Measurements from ENCODE around the gene ANGPTL7.

The ANGPTL7 gene

DNA sequence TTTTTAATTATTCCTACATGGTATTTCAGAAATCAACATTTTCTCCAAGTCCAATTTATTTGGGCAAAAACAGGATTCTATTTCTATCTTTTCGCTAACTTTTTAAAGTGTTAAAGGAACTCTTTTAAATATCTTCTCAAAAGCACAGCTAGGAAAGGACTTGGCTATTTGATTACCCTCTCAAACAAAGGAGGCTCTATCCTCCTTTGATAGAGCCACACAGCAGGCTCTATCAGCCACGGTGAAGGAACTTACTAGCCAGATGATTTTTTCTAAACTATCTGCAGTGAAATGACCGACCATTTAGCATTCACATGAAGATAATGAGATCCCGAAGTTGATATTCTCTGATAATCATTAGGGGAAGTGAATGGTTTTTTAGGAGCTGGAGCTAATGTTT lies 9.1 kb downstream of the ANGPTL7 start:
- DNase-seq (ENCODE audit: low read depth): no peak
- H3K4me3 ChIP-seq (ENCODE audit: low read depth, low read length): no peak overlapping the region
- TF ChIP-seq, protein P1, sequence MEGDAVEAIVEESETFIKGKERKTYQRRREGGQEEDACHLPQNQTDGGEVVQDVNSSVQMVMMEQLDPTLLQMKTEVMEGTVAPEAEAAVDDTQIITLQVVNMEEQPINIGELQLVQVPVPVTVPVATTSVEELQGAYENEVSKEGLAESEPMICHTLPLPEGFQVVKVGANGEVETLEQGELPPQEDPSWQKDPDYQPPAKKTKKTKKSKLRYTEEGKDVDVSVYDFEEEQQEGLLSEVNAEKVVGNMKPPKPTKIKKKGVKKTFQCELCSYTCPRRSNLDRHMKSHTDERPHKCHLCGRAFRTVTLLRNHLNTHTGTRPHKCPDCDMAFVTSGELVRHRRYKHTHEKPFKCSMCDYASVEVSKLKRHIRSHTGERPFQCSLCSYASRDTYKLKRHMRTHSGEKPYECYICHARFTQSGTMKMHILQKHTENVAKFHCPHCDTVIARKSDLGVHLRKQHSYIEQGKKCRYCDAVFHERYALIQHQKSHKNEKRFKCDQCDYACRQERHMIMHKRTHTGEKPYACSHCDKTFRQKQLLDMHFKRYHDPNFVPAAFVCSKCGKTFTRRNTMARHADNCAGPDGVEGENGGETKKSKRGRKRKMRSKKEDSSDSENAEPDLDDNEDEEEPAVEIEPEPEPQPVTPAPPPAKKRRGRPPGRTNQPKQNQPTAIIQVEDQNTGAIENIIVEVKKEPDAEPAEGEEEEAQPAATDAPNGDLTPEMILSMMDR (IDR thresholded peaks at IDR 0.05; ENCODE audit: insufficient read depth, low read depth, low read length, missing control alignments): no peak

DNA sequence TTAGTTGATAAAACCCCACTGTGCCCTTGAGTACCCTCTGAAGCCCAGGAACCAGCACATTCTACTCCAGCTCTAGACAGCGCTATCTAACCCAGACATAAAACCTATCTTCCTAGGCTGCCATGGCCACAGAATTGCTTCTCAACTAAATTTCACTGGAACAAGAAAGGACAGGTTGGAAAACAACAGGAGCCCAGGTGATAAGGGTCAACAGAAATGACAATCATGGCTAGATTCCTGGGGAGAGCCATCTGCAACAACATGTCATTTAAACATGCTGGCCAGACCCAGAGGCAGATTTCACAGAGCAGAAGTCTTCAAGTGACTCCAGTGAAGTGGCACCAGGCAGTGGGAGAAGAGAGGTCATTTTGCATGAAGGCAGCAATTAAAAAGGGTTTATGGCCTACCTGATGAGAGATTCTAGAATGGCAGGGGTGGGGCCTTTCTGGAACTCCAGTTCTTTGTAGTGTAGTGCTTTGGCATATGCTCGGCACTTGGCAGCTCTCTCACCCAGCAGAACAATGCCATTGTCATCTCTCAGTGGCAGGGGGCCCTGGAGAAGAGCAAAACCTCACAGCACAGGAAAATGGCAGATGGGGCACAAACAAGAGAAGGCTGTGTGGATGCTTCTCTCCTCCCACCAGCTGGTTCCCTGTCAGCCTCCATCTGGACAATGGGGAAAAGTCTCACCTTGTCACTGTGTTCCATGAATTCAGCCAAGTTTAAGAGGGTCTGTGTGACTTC lies 9.9 kb downstream of the ANGPTL7 start:
- H3K4me3 ChIP-seq (ENCODE audit: low read depth, low read length): no peak overlapping the region
- TF ChIP-seq, protein P1 (IDR thresholded peaks at IDR 0.05; ENCODE audit: insufficient read depth, low read depth, low read length, missing control alignments): no peak
- DNase-seq (ENCODE audit: low read depth): no peak

DNA sequence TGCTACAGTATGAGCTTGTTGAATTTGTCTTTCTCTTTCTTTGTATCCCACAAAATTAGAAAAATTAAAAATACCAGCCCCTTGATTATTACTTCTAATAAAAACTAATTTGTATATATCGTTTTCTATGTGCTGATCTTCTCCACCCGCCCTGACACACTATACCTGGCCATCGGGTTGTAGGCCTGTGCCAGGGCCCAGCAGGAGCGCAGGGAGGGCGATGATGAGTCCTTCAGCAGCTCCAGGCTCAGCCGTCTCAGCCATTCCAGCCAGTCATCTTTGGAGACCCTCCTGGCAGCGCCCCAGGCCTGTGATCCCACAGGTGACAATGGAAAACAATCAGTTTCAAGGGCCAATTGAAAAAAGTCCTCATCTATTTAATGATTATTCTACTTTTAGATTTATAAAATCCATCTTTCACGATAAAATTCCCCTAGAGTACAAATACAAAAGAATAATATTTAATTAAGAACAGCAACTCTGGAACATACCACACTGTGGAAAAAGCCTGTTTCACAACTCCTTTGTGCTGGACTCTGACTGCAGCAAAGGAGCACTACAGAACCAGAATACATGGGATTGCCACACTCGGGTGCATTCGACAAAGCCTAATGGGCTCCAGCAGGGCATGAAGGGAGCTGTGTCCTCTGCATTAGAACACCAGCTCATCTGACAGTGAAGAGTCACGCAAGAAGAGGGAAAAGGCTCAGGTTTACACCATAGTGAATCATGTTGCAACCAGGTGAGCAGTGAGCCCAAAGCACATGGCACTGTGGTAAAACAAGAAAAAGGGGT lies 15.4 kb downstream of the ANGPTL7 start:
- TF ChIP-seq, protein P1 (IDR thresholded peaks at IDR 0.05; ENCODE audit: insufficient read depth, low read depth, low read length, missing control alignments): no peak
- no peak for DNase-seq (ENCODE audit: low read depth)
- H3K4me3 ChIP-seq (ENCODE audit: low read depth, low read length): no peak overlapping the region

DNA sequence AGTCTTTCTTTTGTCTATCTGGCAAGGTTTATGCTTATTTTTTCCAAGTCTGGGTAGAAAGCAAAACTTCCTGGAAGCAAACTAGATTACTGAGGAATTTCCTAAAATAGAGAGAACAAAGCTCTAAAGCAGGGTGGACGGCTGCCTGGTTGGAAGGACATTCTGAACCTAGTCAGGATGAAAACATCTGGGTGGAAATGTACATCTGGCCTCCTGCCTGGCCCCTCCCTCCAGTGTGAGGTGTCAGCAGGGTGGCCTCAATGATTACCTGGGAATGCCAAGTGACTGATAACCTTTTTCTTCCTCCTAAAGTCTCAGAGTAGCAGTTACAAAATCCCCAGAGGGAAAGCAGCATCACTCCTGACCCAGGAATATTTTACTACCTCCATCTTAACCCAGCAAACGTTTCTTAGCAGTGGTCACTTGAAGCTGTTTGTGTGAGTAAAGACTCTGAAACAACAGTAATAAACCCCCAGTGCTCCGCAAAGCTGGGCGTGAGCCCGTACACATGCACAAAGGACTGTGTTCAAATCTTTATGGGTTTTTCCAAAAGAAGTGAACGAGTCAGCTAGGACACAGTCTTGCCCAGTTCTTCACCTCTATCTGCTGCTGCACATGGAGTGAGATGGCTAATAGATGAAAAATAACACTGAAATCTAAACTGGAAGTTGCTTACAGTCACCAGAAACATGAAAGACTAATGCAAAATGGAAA lies 18.9 kb downstream of the ANGPTL7 start:
- H3K4me3 ChIP-seq (ENCODE audit: low read depth, low read length): no peak overlapping the region
- DNase-seq (ENCODE audit: low read depth): no peak
- TF ChIP-seq, protein P1 (IDR thresholded peaks at IDR 0.05; ENCODE audit: insufficient read depth, low read depth, low read length, missing control alignments): no peak

DNA sequence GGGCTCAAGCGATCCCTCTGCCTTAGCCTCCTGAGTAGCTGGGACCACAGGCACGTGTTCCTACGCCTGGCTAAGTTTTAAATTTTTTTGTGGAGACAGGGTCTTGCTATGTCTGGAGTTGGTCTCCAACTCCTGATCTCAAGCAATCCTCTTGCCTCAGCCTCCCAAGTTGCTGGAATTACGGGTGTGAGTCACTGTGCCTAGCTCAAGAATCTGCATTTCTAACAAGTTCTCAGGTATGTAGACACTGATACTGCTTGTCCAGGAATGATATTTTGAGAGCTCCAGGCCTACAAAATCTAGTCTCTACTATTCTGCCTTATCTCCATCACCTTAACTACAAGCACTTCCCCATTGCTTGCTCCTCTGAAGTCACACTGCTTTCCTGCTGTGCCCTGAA lies 22.3 kb downstream of the ANGPTL7 start:
- no peak overlapping the region for H3K4me3 ChIP-seq (ENCODE audit: low read depth, low read length)
- TF ChIP-seq, protein P1 (IDR thresholded peaks at IDR 0.05; ENCODE audit: insufficient read depth, low read depth, low read length, missing control alignments): no peak
- DNase-seq (ENCODE audit: low read depth): no peak

DNA sequence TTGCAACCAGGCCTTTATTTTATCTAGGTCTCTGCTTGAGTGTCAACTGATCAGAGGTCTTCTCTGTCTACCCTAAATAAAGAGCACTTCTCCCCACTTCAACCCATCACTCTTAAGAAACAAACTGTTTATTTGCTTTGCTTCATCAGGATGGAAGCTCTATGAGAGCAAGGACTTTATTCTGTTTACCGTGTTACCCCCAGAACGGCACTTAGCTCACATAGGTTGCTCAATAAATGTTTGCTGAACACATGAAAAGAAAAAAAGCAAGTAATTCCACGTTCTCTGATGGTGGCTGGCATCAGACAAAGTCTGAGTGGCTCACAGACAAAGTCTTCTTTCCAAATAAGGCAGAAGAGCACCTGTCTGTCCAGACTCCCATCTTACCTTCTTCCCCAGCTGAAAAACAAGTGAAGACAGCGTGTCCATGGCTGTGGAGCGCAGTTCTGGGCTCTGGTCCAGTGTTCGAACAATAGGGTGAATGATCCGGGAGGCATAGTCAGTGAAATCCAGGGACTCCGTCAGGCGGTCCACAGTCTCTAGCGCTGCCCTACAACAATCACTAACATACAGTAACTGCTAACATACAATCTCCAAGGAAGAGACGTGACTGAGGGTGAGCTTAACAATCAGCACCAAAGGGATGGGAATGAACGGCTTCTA lies 22.9 kb downstream of the ANGPTL7 start:
- TF ChIP-seq, protein P1 (IDR thresholded peaks at IDR 0.05; ENCODE audit: insufficient read depth, low read depth, low read length, missing control alignments): no peak
- H3K4me3 ChIP-seq (ENCODE audit: low read depth, low read length): no peak overlapping the region
- DNase-seq (ENCODE audit: low read depth): no peak

All from GM12865 (cell line).